ENCODE measurements around the gene MYOG. TPM values are rescaled to one million over a fixed set of nuclear protein-coding genes. Genes with fewer than 3 reads are reported as not detected.

Gene MYOG
- polyA plus RNA-seq, 3 donors = not detected

- no peak overlapping the region for H3K4me3 ChIP-seq (replicated peaks in 1 of 3; ENCODE audit: low read depth in 2 of 3, low read length in 3 of 3)
- WGBS (ENCODE audit: insufficient coverage) = no CpG with 5 or more reads among the region's 2 CpGs
- Mint-ChIP-seq H3K27ac (no peak overlapping the region), H3K4me3 (no peak overlapping the region), H3K4me1 (peaks cover 12% of the 10 kb centered on the region), H3K36me3 (no peaks in the 10 kb centered on the region), H3K27me3 (ENCODE audit: low read depth in 3 of 3) (peaks cover 4 to 33% (median 15%) of the 10 kb centered on the region in 3 donors), H3K9me3 (no peaks in the 10 kb centered on the region)
- H3K4me1 ChIP-seq (ENCODE audit: control insufficient read depth in 1 of 2, insufficient read depth in 2 of 2, low read length in 2 of 2) = no peaks in the 10 kb centered on the region
- H3K79me2 ChIP-seq (ENCODE audit: insufficient read depth, low read length) = no peaks in the 10 kb centered on the region
- H3K27me3 ChIP-seq (ENCODE audit: control insufficient read depth in 2 of 2, insufficient read depth in 2 of 2, low read length in 2 of 2) = peaks cover 0 to 2% of the 10 kb centered on the region in 2 donors
- intact Hi-C loops (cut with micrococcal nuclease) = loop anchor here in 1 of 2 donors (5.0 kb wide), 1 partner anchor 231 kb away; no protein-coding TSS in a partner anchor
- H3K9me3 ChIP-seq (replicated peaks in 1 of 2; ENCODE audit: control insufficient read depth in 1 of 2, insufficient read depth in 1 of 2, low read length in 2 of 2) = no peaks in the 10 kb centered on the region
- no peak overlapping the region for H3K27ac ChIP-seq (ENCODE audit: low read depth in 1 of 2, low read length in 2 of 2)
- no peak overlapping the region for H3K9ac ChIP-seq (ENCODE audit: insufficient read depth, low read length, poor library complexity, severe bottlenecking)
- no peak overlapping the region for H2AFZ ChIP-seq (ENCODE audit: insufficient read depth, low read depth, low read length, poor library complexity, severe bottlenecking)
- H4K20me1 ChIP-seq (ENCODE audit: insufficient read depth, low read length) = no peaks in the 10 kb centered on the region
- no peak for DNase-seq
- TF ChIP-seq, protein P1, sequence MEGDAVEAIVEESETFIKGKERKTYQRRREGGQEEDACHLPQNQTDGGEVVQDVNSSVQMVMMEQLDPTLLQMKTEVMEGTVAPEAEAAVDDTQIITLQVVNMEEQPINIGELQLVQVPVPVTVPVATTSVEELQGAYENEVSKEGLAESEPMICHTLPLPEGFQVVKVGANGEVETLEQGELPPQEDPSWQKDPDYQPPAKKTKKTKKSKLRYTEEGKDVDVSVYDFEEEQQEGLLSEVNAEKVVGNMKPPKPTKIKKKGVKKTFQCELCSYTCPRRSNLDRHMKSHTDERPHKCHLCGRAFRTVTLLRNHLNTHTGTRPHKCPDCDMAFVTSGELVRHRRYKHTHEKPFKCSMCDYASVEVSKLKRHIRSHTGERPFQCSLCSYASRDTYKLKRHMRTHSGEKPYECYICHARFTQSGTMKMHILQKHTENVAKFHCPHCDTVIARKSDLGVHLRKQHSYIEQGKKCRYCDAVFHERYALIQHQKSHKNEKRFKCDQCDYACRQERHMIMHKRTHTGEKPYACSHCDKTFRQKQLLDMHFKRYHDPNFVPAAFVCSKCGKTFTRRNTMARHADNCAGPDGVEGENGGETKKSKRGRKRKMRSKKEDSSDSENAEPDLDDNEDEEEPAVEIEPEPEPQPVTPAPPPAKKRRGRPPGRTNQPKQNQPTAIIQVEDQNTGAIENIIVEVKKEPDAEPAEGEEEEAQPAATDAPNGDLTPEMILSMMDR (IDR thresholded peaks at IDR 0.05) = no peak
- H3K36me3 ChIP-seq (replicated peaks in 1 of 2; ENCODE audit: control insufficient read depth in 1 of 2, insufficient read depth in 2 of 2, low read length in 2 of 2) = no peaks in the 10 kb centered on the region
- H3K4me2 ChIP-seq (replicated peaks; ENCODE audit: extremely low read depth, low read length, poor library complexity, severe bottlenecking) = no peak overlapping the region
These were observed 49.3 kb downstream of the MYOG start for GRCh38 chr1:203036537-203036936.

GRCh38 chr1:203036135-203036534, 49.7 kb downstream of the MYOG start:
- Histone ChIP-seq H3K27ac (ENCODE audit: low read depth in 1 of 2, low read length in 2 of 2) (no peak overlapping the region), H3K9me3 (replicated peaks in 1 of 2; ENCODE audit: control insufficient read depth in 1 of 2, insufficient read depth in 1 of 2, low read length in 2 of 2) (no peaks in the 10 kb centered on the region), H3K36me3 (replicated peaks in 1 of 2; ENCODE audit: control insufficient read depth in 1 of 2, insufficient read depth in 2 of 2, low read length in 2 of 2) (no peaks in the 10 kb centered on the region), H3K27me3 (ENCODE audit: control insufficient read depth in 2 of 2, insufficient read depth in 2 of 2, low read length in 2 of 2) (peaks cover 0 to 2% of the 10 kb centered on the region in 2 donors), H4K20me1 (ENCODE audit: insufficient read depth, low read length) (no peaks in the 10 kb centered on the region), H3K79me2 (ENCODE audit: insufficient read depth, low read length) (no peaks in the 10 kb centered on the region), H3K4me2 (replicated peaks; ENCODE audit: extremely low read depth, low read length, poor library complexity, severe bottlenecking) (no peak overlapping the region), H2AFZ (ENCODE audit: insufficient read depth, low read depth, low read length, poor library complexity, severe bottlenecking) (no peak overlapping the region), H3K4me1 (ENCODE audit: control insufficient read depth in 1 of 2, insufficient read depth in 2 of 2, low read length in 2 of 2) (no peaks in the 10 kb centered on the region), H3K4me3 (replicated peaks in 1 of 3; ENCODE audit: low read depth in 2 of 3, low read length in 3 of 3) (no peak overlapping the region), H3K9ac (ENCODE audit: insufficient read depth, low read length, poor library complexity, severe bottlenecking) (no peak overlapping the region)
- WGBS (ENCODE audit: insufficient coverage) = 100% methylated on average over 1 of the region's 4 CpGs
- Mint-ChIP-seq H3K27ac (no peak overlapping the region), H3K36me3 (no peaks in the 10 kb centered on the region), H3K9me3 (no peaks in the 10 kb centered on the region), H3K4me3 (no peak overlapping the region), H3K4me1 (peaks cover 12% of the 10 kb centered on the region), H3K27me3 (ENCODE audit: low read depth in 3 of 3) (peaks cover 4 to 30% (median 14%) of the 10 kb centered on the region in 3 donors)
- TF ChIP-seq, protein P1 (IDR thresholded peaks at IDR 0.05) = no peak
- peak in 1 of 3 donors; percentile 1 for DNase-seq
- intact Hi-C loops (cut with micrococcal nuclease) = loop anchor here in 1 of 2 donors (5.0 kb wide), 1 partner anchor 231 kb away; no protein-coding TSS in a partner anchor
